ENCODE data around the gene TOX2.
"Not testable (repeated sequence)": the region's sequence is repeated elsewhere in the genome, so short reads cannot be mapped to it uniquely, and the experiment has no call there.

The TOX2 gene

GRCh38 chr20:44034451-44034850 lies 119.8 kb downstream of the TOX2 start:
- peak; percentile 44 for DNase-seq

- peak; percentile 50 for DNase-seq
Measured at GRCh38 chr20:44034965-44035635, 120.4 kb downstream of the TOX2 start.

GRCh38 chr20:44035924-44036323 lies 121.3 kb downstream of the TOX2 start:
- peak; percentile 53 for DNase-seq

GRCh38 chr20:44036441-44036840 lies 121.8 kb downstream of the TOX2 start:
- no peak for DNase-seq

- DNase-seq, result no peak
Measured at GRCh38 chr20:44038681-44039123, 124.0 kb downstream of the TOX2 start.

- peak; percentile 39 for DNase-seq
Measured at GRCh38 chr20:44039147-44039546, 124.5 kb downstream of the TOX2 start.

GRCh38 chr20:44039741-44040140 lies 125.1 kb downstream of the TOX2 start:
- DNase-seq, result peak; percentile 46

GRCh38 chr20:44040202-44040915 lies 125.7 kb downstream of the TOX2 start:
- peak; percentile 37 for DNase-seq

- DNase-seq, result peak; percentile 34
Measured at GRCh38 chr20:44041001-44041400, 126.3 kb downstream of the TOX2 start.

GRCh38 chr20:44044712-44045111 lies 130.1 kb downstream of the TOX2 start:
- not testable (repeated sequence) for DNase-seq

GRCh38 chr20:44050327-44050726 lies 135.7 kb downstream of the TOX2 start:
- DNase-seq, result no peak

- DNase-seq, result peak; percentile 49
Measured at GRCh38 chr20:44050925-44051660, 136.4 kb downstream of the TOX2 start.

GRCh38 chr20:44051661-44052000 lies 137.0 kb downstream of the TOX2 start:
- peak; percentile 36 for DNase-seq

- DNase-seq, result no peak
Measured at GRCh38 chr20:44052166-44052565, 137.5 kb downstream of the TOX2 start.

- peak; percentile 59 for DNase-seq
Measured at GRCh38 chr20:44053046-44053445, 138.4 kb downstream of the TOX2 start.

- DNase-seq, result peak; percentile 45
Measured at GRCh38 chr20:44054118-44054517, 139.5 kb downstream of the TOX2 start.

- DNase-seq, result no peak
Measured at GRCh38 chr20:44054849-44055248, 140.2 kb downstream of the TOX2 start.

GRCh38 chr20:44056010-44056698 lies 141.5 kb downstream of the TOX2 start:
- DNase-seq, result peak; percentile 75

GRCh38 chr20:44057698-44058675 lies 143.3 kb downstream of the TOX2 start:
- peak; percentile 48 for DNase-seq

GRCh38 chr20:44064501-44065400 lies 150.1 kb downstream of the TOX2 start:
- peak; percentile 49 for DNase-seq
